ENCODE results near the gene MZT2A.
A peak's percentile ranks its signal among the peaks of the same experiment; 100 is the strongest.
"Not testable (repeated sequence)": the region's sequence is repeated elsewhere in the genome, so short reads cannot be mapped to it uniquely, and the experiment has no call there.

MZT2A gene

GRCh38 chr2:131509615-131510014, 17.4 kb upstream of the MZT2A start:
- H3K4me3 ChIP-seq (ENCODE audit: low read length), result no peak overlapping the region
- no peak for TF ChIP-seq ZNF274 (IDR thresholded peaks at IDR 0.05; ENCODE audit: low read depth, low read length)

GRCh38 chr2:131504082-131504750, 12.0 kb upstream of the MZT2A start:
- not testable (repeated sequence) for H3K4me3 ChIP-seq (ENCODE audit: low read length)

- H3K4me3 ChIP-seq (ENCODE audit: low read length), result not testable (repeated sequence)
Observed at GRCh38 chr2:131503587-131503986, 11.4 kb upstream of the MZT2A start.

GRCh38 chr2:131498321-131498973, 6.2 kb upstream of the MZT2A start:
- H3K4me3 ChIP-seq (ENCODE audit: low read length), result not testable (repeated sequence)

- H3K4me3 ChIP-seq (ENCODE audit: low read length), result not testable (repeated sequence)
Observed at GRCh38 chr2:131495506-131495905, 3.3 kb upstream of the MZT2A start.

GRCh38 chr2:131493199-131493968, 1.2 kb upstream of the MZT2A start:
- no peak for TF ChIP-seq ZNF274 (IDR thresholded peaks at IDR 0.05; ENCODE audit: low read depth, low read length)
- H3K4me3 ChIP-seq (ENCODE audit: low read length), result peak overlapping the region; percentile 63

- TF ChIP-seq ZNF274 (IDR thresholded peaks at IDR 0.05; ENCODE audit: low read depth, low read length), result no peak
- peak overlapping the region; percentile 63 for H3K4me3 ChIP-seq (ENCODE audit: low read length)
Observed at GRCh38 chr2:131492418-131493198, 411 bp upstream of the MZT2A start.

- H3K4me3 ChIP-seq (ENCODE audit: low read length), result peak overlapping the region; percentile 63
Observed at GRCh38 chr2:131491469-131491836, 744 bp downstream of the MZT2A start.

- H3K4me3 ChIP-seq (ENCODE audit: low read length), result peak overlapping the region; percentile 63
Observed at GRCh38 chr2:131490616-131491468, 1.4 kb downstream of the MZT2A start.

- no peak for TF ChIP-seq ZNF274 (IDR thresholded peaks at IDR 0.05; ENCODE audit: low read depth, low read length)
- no peak overlapping the region for H3K4me3 ChIP-seq (ENCODE audit: low read length)
Observed at GRCh38 chr2:131488306-131489205, 3.6 kb downstream of the MZT2A start.

- H3K4me3 ChIP-seq (ENCODE audit: low read length), result not testable (repeated sequence)
Observed at GRCh38 chr2:131486201-131486902, 5.8 kb downstream of the MZT2A start.

GRCh38 chr2:131484906-131485460, 7.2 kb downstream of the MZT2A start:
- not testable (repeated sequence) for H3K4me3 ChIP-seq (ENCODE audit: low read length)

- not testable (repeated sequence) for H3K4me3 ChIP-seq (ENCODE audit: low read length)
Observed at GRCh38 chr2:131483981-131484820, 8.0 kb downstream of the MZT2A start.

- not testable (repeated sequence) for H3K4me3 ChIP-seq (ENCODE audit: low read length)
Observed at GRCh38 chr2:131482506-131483155, 9.6 kb downstream of the MZT2A start.

GRCh38 chr2:131480351-131480750, 11.8 kb downstream of the MZT2A start:
- not testable (repeated sequence) for H3K4me3 ChIP-seq (ENCODE audit: low read length)

- not testable (repeated sequence) for H3K4me3 ChIP-seq (ENCODE audit: low read length)
Observed at GRCh38 chr2:131478850-131479461, 13.2 kb downstream of the MZT2A start.

All from GM08714 (cell line).